ENCODE results near the gene RARB.

GRCh38 chr3:25452192-25452591 lies 24.1 kb downstream of the RARB start:
- TF ChIP-seq CTCF (IDR thresholded peaks at IDR 0.05) (no peak), EP300 (IDR thresholded peaks at IDR 0.05) (no peak), POLR2A (IDR thresholded peaks at IDR 0.05) (no peak)

Data from stomach (tissue), 4 donors.